Hepatocyte (in vitro differentiated cells): ENCODE measurements around the gene KRTAP5-5.

ENCODE experiments used
- EZH2 ChIP-seq: fragments of 200-600 bp; sonication (generic); IDR thresholded peaks from 2 replicates; pipeline ENCODE4 v1.6.1; 2016; ENCODE audit warnings: antibody characterized with exemption, mild to moderate bottlenecking, borderline replicate concordance
- EZH2phosphoT487 ChIP-seq: fragments of 200-600 bp; sonication (generic); IDR thresholded peaks from one replicate; pipeline ENCODE4 v1.6.1; 2018; ENCODE audit warnings: antibody characterized with exemption, mild to moderate bottlenecking, low read depth, moderate library complexity; ENCODE audit not compliant: unreplicated experiment, severe bottlenecking
- TF ChIP-seq, protein P1 (sequence below): fragments of 200-600 bp; sonication (generic); IDR thresholded peaks from 2 replicates; pipeline ENCODE4 v1.5.1; 2016; ENCODE audit warnings: antibody characterized with exemption, mild to moderate bottlenecking; ENCODE audit not compliant: poor library complexity

DNA sequence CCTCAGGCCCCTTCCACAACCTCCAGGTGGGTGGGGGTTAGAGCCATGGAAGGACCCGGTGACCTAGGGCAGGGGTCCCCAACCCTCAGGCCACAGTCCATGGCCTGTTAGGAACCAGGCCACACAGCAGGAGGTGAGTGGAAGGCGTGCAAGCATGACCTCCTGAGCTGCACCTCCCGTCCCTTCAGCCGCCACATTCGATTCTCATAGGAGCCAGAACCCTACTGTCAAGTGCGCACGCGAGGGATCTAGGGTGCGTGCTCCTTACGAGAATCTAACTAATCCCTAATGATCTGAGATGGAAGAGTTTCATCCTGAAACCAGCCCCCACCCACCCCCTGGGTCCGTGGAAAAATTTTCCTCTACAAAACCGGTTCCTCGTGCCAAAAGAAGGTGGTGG, 4.0 kb upstream of the KRTAP5-5 start:
- no peak for TF ChIP-seq EZH2
- TF ChIP-seq, protein P1, sequence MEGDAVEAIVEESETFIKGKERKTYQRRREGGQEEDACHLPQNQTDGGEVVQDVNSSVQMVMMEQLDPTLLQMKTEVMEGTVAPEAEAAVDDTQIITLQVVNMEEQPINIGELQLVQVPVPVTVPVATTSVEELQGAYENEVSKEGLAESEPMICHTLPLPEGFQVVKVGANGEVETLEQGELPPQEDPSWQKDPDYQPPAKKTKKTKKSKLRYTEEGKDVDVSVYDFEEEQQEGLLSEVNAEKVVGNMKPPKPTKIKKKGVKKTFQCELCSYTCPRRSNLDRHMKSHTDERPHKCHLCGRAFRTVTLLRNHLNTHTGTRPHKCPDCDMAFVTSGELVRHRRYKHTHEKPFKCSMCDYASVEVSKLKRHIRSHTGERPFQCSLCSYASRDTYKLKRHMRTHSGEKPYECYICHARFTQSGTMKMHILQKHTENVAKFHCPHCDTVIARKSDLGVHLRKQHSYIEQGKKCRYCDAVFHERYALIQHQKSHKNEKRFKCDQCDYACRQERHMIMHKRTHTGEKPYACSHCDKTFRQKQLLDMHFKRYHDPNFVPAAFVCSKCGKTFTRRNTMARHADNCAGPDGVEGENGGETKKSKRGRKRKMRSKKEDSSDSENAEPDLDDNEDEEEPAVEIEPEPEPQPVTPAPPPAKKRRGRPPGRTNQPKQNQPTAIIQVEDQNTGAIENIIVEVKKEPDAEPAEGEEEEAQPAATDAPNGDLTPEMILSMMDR = no peak
- no peak for TF ChIP-seq EZH2phosphoT487
